Measurements from ENCODE around the gene PGLYRP1.

GRCh38 chr19:46056536-46056935, 33.7 kb upstream of the PGLYRP1 start:
- TF ChIP-seq ZNF17 (CRISPR knock-in tag; IDR thresholded peaks at IDR 0.05) (no peak), TAF15 (IDR thresholded peaks at IDR 0.05; ENCODE audit: low read depth, low read length, poor library complexity, severe bottlenecking) (no peak)

All from HepG2 (cell line).